Measurements from ENCODE around the gene RBL2. TPM values are rescaled to one million over a fixed set of nuclear protein-coding genes. Genes with fewer than 3 reads are reported as not detected.

The RBL2 gene
- total RNA-seq, 1 experiment from 2014 or later: 14.2 TPM

DNA sequence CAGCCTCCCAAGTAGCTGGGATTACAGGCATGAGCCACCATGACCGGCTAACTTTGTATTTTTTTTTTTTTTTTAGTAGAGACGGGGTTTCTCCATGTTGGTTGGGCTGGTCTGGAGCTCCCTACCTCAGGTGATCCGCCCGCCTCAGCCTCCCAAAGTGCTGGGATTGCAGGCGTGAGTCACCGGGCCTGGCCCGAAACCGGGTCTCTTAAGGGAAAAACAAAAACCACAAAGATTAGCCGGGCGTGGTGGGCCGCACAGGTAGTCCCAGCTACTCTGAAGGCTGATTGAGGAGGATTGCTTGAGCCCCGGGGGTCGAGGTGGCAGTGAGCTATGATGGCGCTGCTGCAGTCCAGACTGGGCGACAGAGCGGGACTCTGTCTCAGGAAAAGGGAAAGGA lies 19.9 kb upstream of the RBL2 start:
- no peak overlapping the region for H3K9ac ChIP-seq (ENCODE audit: low read length)
- no peaks in the 10 kb centered on the region for H3K27me3 ChIP-seq (ENCODE audit: low read length)
- no peak overlapping the region for H3K4me3 ChIP-seq (ENCODE audit: low read length)
- peak; percentile 15 for DNase-seq
- H3F3A ChIP-seq (ENCODE audit: low read length, unreplicated experiment): no peaks in the 10 kb centered on the region
- no peaks in the 10 kb centered on the region for H3K9me2 ChIP-seq (replicated peaks; ENCODE audit: low read length)
- ChIA-PET POLR2A (ENCODE audit: unreplicated experiment) (no interaction called here), CTCF (no interaction called here)
- no peaks in the 10 kb centered on the region for H3K9me3 ChIP-seq (ENCODE audit: low read length)
- H3K79me2 ChIP-seq (ENCODE audit: low read length): no peaks in the 10 kb centered on the region
- H3K27ac ChIP-seq (ENCODE audit: low read length): 0 out of 2 replicates have a peak overlapping the region, but pooled peaks have one; percentile 42
- TF ChIP-seq, protein P1, sequence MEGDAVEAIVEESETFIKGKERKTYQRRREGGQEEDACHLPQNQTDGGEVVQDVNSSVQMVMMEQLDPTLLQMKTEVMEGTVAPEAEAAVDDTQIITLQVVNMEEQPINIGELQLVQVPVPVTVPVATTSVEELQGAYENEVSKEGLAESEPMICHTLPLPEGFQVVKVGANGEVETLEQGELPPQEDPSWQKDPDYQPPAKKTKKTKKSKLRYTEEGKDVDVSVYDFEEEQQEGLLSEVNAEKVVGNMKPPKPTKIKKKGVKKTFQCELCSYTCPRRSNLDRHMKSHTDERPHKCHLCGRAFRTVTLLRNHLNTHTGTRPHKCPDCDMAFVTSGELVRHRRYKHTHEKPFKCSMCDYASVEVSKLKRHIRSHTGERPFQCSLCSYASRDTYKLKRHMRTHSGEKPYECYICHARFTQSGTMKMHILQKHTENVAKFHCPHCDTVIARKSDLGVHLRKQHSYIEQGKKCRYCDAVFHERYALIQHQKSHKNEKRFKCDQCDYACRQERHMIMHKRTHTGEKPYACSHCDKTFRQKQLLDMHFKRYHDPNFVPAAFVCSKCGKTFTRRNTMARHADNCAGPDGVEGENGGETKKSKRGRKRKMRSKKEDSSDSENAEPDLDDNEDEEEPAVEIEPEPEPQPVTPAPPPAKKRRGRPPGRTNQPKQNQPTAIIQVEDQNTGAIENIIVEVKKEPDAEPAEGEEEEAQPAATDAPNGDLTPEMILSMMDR (conservative IDR thresholded peaks at IDR 0.05; ENCODE audit: low read depth, low read length): no peak
- TF ChIP-seq EZH2phosphoT487 (IDR thresholded peaks at IDR 0.05; ENCODE audit: borderline replicate concordance, low read length): no peak
- no peak for TF ChIP-seq EZH2 (IDR thresholded peaks at IDR 0.05; ENCODE audit: low read length, unreplicated experiment)
- ATAC-seq: no peak
- H3K4me2 ChIP-seq (ENCODE audit: low read length): peak overlapping the region; percentile 32; the same call in 1 of the 2 replicates
- H4K20me1 ChIP-seq (ENCODE audit: low read length): no peaks in the 10 kb centered on the region
- no peaks in the 10 kb centered on the region for H3K36me3 ChIP-seq (ENCODE audit: low read depth, low read length)
- no peak overlapping the region for H2AFZ ChIP-seq (ENCODE audit: low read length)
- BruUV-seq (replicated peaks): no TSS peak
- intact Hi-C loops (cut with micrococcal nuclease): no loop called here
- H3K4me1 ChIP-seq (ENCODE audit: insufficient read depth, low read length): peaks cover 13% of the 10 kb centered on the region

DNA sequence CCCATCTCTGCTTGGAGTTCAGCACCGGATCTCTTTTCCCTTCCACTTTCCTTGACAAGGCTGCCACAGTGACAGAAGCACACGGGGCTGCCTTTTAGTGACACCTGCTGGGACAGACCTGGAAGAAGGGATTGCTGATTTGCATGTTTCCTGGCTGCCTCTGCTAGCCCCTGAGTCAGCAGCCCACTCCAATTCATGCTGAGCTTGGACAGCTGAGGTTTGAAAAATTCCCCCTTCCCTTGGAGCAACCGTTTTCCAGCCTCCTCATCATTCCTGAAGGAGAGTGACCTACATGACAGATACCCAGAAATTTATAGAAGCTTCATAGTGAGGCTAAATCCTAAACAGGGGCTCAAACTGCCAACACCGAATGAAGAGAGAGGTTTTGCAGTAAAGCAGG lies 18.8 kb upstream of the RBL2 start:
- Histone ChIP-seq H3K36me3 (ENCODE audit: low read depth, low read length) (no peaks in the 10 kb centered on the region), H3K9me3 (ENCODE audit: low read length) (no peaks in the 10 kb centered on the region), H3F3A (ENCODE audit: low read length, unreplicated experiment) (no peaks in the 10 kb centered on the region), H3K9ac (ENCODE audit: low read length) (no peak overlapping the region), H3K9me2 (replicated peaks; ENCODE audit: low read length) (no peaks in the 10 kb centered on the region), H4K20me1 (ENCODE audit: low read length) (no peaks in the 10 kb centered on the region), H2AFZ (ENCODE audit: low read length) (no peak overlapping the region), H3K27ac (ENCODE audit: low read length) (peak overlapping the region; percentile 42), H3K79me2 (ENCODE audit: low read length) (no peaks in the 10 kb centered on the region), H3K4me2 (ENCODE audit: low read length) (peak overlapping the region; percentile 32), H3K27me3 (ENCODE audit: low read length) (no peaks in the 10 kb centered on the region), H3K4me3 (ENCODE audit: low read length) (peak overlapping the region; percentile 28; the same call in 1 of the 2 replicates), H3K4me1 (ENCODE audit: insufficient read depth, low read length) (peaks cover 13% of the 10 kb centered on the region)
- ChIA-PET CTCF (interaction anchor here (0.6 kb wide), 1 partner anchor 134 kb away, joined by 5 read pairs; no protein-coding TSS in a partner anchor), POLR2A (ENCODE audit: unreplicated experiment) (no interaction called here)
- DNase-seq (peak; percentile 48), ATAC-seq (peak; percentile 72)
- intact Hi-C loops (cut with micrococcal nuclease): loop anchor here (5.0 kb wide), 1 partner anchor 363 kb away; the partner anchor contains the start of genes CHD9 and CHD9NB
- BruUV-seq (replicated peaks): no TSS peak
- no peak for TF ChIP-seq EZH2phosphoT487 (IDR thresholded peaks at IDR 0.05; ENCODE audit: borderline replicate concordance, low read length)
- TF ChIP-seq, protein P1 (conservative IDR thresholded peaks at IDR 0.05; ENCODE audit: low read depth, low read length): peak; percentile 33; the same call in 1 of the 2 replicates

DNA sequence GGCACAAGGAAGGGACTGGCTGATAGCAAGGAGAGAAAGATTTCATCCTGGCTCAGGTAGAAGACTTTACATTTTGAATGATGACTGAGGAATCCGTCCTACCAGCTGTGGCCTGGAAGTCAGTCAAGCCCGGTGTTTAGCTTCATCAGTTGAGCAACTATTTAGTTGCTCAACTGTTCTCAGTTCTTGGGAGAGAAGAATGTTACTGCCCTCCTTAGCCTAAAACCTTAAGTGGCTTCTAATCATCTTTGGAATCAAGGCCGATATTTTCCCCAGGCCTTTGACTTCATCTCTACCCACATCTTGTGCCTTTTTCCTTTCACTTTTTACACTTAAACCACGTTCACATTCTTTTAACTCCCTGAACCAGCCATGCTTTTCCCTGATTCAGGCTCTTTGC lies 17.3 kb upstream of the RBL2 start:
- Histone ChIP-seq H3K4me1 (ENCODE audit: insufficient read depth, low read length) (peaks cover 13% of the 10 kb centered on the region), H3K79me2 (ENCODE audit: low read length) (no peaks in the 10 kb centered on the region), H3K27ac (ENCODE audit: low read length) (no peak overlapping the region), H4K20me1 (ENCODE audit: low read length) (no peaks in the 10 kb centered on the region), H3K27me3 (ENCODE audit: low read length) (no peaks in the 10 kb centered on the region), H2AFZ (ENCODE audit: low read length) (no peak overlapping the region), H3K9me3 (ENCODE audit: low read length) (no peaks in the 10 kb centered on the region), H3K36me3 (ENCODE audit: low read depth, low read length) (no peaks in the 10 kb centered on the region), H3K4me3 (ENCODE audit: low read length) (no peak overlapping the region), H3K9ac (ENCODE audit: low read length) (no peak overlapping the region), H3K9me2 (replicated peaks; ENCODE audit: low read length) (no peaks in the 10 kb centered on the region), H3K4me2 (ENCODE audit: low read length) (no peak overlapping the region), H3F3A (ENCODE audit: low read length, unreplicated experiment) (no peaks in the 10 kb centered on the region)
- POLR2A ChIA-PET (ENCODE audit: unreplicated experiment): no interaction called here
- TF ChIP-seq, protein P1 (conservative IDR thresholded peaks at IDR 0.05; ENCODE audit: low read depth, low read length): no peak
- TF ChIP-seq EZH2 (IDR thresholded peaks at IDR 0.05; ENCODE audit: low read length, unreplicated experiment) (no peak), EZH2phosphoT487 (IDR thresholded peaks at IDR 0.05; ENCODE audit: borderline replicate concordance, low read length) (no peak)
- no TSS peak for BruUV-seq (replicated peaks)
- intact Hi-C loops (cut with micrococcal nuclease): loop anchor here (5.0 kb wide), 1 partner anchor 365 kb away; the partner anchor contains the start of genes CHD9 and CHD9NB
- no peak for ATAC-seq
- CTCF ChIA-PET: no interaction called here
- DNase-seq: no peak
